Measurements from ENCODE around the gene FAM13A. TPM values are rescaled to one million over a fixed set of nuclear protein-coding genes. Genes with fewer than 3 reads are reported as not detected.

FAM13A gene
- total RNA-seq, 4 donors from 2014 or later: 157 to 327 (median 202) TPM

DNA sequence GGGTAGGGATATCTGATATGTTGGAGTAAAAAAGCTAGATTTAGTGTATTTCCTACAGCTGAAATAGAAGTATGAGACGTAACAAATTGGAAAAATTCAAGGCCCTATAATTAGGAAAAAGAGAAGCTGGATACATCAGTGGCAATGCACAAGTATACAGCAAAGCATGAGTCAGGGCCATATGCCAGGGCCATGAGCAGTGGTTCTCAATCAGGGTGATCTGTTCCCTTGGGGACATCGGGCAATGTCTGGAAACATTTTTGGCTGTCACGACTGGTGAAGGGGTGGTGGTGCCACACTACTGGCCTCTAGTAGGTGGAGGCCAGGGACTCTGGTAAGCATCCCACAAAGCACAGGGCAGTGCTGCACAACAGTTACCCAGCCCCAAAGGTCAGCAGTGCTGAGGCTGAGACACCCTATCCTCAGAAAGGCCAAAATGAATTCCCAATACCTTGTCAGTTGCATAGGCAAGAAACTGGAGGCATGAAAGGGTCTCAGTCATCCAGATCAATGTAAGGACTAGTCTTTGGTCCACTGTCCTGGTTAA lies 322.5 kb downstream of the FAM13A start:
- WGBS, 2 donors: 94 to 97% methylated on average over 3 of the region's 3 CpGs
- no peak for TF ChIP-seq POLR2A (IDR thresholded peaks at IDR 0.05)
- TF ChIP-seq, protein P1, sequence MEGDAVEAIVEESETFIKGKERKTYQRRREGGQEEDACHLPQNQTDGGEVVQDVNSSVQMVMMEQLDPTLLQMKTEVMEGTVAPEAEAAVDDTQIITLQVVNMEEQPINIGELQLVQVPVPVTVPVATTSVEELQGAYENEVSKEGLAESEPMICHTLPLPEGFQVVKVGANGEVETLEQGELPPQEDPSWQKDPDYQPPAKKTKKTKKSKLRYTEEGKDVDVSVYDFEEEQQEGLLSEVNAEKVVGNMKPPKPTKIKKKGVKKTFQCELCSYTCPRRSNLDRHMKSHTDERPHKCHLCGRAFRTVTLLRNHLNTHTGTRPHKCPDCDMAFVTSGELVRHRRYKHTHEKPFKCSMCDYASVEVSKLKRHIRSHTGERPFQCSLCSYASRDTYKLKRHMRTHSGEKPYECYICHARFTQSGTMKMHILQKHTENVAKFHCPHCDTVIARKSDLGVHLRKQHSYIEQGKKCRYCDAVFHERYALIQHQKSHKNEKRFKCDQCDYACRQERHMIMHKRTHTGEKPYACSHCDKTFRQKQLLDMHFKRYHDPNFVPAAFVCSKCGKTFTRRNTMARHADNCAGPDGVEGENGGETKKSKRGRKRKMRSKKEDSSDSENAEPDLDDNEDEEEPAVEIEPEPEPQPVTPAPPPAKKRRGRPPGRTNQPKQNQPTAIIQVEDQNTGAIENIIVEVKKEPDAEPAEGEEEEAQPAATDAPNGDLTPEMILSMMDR (IDR thresholded peaks at IDR 0.05): no peak
- Histone ChIP-seq H3K36me3 (peaks cover 30 to 34% of the 10 kb centered on the region in 2 donors), H3K27ac (peak overlapping the region; percentile 91 to 95 (median 94)), H3K4me3 (replicated peaks in 1 of 3) (no peak overlapping the region), H3K4me1 (peaks cover 50 to 55% of the 10 kb centered on the region in 2 donors), H3K27me3 (no peaks in the 10 kb centered on the region), H3K9me3 (no peaks in the 10 kb centered on the region)
- intact Hi-C loops (cut with DNase I): no loop called here
- no peak for DNase-seq

DNA sequence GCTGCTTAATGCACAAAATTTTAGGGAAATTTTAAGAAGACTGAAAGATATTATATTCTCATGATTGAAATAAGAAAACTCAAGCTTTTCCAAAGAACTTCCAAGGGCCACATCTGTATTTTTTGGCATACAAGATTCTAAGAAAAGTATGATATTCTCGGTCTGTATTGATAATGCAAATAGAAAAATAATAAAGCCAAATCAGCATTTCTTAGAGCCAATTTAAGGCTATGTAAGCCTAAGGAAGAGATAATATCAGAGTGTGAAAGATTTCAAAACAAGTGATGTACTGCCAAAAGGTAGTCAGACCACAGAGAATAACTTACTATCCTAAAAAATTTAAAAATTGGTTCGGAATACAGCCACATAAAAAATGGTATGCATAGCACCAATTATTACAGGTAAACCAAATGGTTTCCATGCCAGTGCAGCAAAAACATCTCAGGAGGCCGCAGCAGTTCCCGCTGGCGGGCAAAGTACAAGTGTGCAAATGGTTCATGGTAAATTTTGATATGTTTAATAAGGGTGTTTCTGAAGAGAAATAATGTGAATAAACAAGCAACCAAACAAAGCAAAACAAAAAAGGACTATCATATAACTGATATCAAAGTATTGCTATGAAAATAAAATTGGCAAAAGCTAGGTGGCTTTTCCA lies 324.1 kb downstream of the FAM13A start:
- H3K27me3 ChIP-seq: no peaks in the 10 kb centered on the region
- WGBS, 2 donors: 95 to 96% methylated on average over 5 of the region's 5 CpGs
- H3K27ac ChIP-seq: peak overlapping the region in 1 of 3 donors; percentile 3
- intact Hi-C loops (cut with DNase I): no loop called here
- TF ChIP-seq, protein P1 (IDR thresholded peaks at IDR 0.05): no peak
- no peaks in the 10 kb centered on the region for H3K9me3 ChIP-seq
- peaks cover 35 to 36% of the 10 kb centered on the region in 2 donors for H3K36me3 ChIP-seq
- DNase-seq: no peak
- no peak overlapping the region for H3K4me3 ChIP-seq (replicated peaks in 1 of 3)
- H3K4me1 ChIP-seq: peaks cover 35 to 45% of the 10 kb centered on the region in 2 donors

DNA sequence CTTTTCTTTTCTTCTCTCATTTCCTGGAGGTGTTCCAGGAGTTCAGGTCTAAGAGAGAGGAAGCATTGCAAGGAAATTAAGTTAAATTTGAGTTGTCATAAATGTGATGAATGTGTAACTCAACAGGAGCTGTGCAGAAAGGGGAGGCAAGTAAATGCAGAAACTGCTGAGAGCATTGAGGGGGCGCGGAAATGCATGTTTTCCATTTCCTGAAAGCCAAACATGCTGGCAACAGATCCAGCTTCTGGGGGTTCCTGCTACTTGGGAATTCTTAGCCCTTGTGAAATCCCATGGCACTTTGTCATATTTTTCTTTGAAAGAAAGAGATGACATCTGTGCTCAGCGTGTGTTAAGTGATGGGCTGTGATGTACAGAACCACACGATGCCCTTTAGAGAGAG lies 325.6 kb downstream of the FAM13A start:
- H3K9me3 ChIP-seq: no peaks in the 10 kb centered on the region
- TF ChIP-seq, protein P1 (IDR thresholded peaks at IDR 0.05): no peak
- no peak for TF ChIP-seq POLR2A (IDR thresholded peaks at IDR 0.05)
- H3K4me1 ChIP-seq: peaks cover 24 to 34% of the 10 kb centered on the region in 2 donors
- no peaks in the 10 kb centered on the region for H3K27me3 ChIP-seq
- H3K4me3 ChIP-seq (replicated peaks in 1 of 3): no peak overlapping the region
- WGBS, 2 donors: 89 to 94% methylated on average over 4 of the region's 4 CpGs
- no peak for DNase-seq
- H3K27ac ChIP-seq: peak overlapping the region in 1 of 3 donors; percentile 3
- peaks cover 45 to 49% of the 10 kb centered on the region in 2 donors for H3K36me3 ChIP-seq
- intact Hi-C loops (cut with DNase I): no loop called here

DNA sequence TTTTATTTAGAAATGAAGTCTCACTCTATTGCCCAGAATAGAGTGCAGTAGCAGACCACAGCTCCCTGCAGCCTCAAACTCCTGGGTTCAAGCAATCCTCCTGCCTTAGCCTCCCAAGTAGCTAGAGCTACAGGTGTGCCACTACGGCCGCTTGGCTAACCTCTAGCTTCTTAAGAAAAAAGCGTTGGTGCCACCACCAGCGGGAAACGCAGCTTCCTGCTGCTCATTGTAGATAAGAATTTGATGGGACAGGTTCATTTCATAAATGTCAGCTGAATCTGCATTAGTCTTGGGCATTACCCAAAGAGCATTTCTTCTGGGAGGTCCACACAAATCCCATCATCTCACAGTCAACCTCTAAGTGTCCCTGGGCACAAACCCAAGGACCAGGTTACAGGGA lies 326.2 kb downstream of the FAM13A start:
- peaks cover 45 to 49% of the 10 kb centered on the region in 2 donors for H3K36me3 ChIP-seq
- WGBS, 2 donors: 96% methylated on average over 5 of the region's 5 CpGs
- DNase-seq: no peak
- no peak overlapping the region for H3K4me3 ChIP-seq (replicated peaks in 1 of 3)
- no peak for TF ChIP-seq POLR2A (IDR thresholded peaks at IDR 0.05)
- TF ChIP-seq, protein P1 (IDR thresholded peaks at IDR 0.05): no peak
- peaks cover 19 to 28% of the 10 kb centered on the region in 2 donors for H3K4me1 ChIP-seq
- no peaks in the 10 kb centered on the region for H3K9me3 ChIP-seq
- H3K27me3 ChIP-seq: no peaks in the 10 kb centered on the region
- intact Hi-C loops (cut with DNase I): no loop called here
- no peak overlapping the region for H3K27ac ChIP-seq

GRCh38 chr4:88729146-88729760 lies 327.7 kb downstream of the FAM13A start:
- Histone ChIP-seq H3K27ac (no peak overlapping the region), H3K9me3 (no peaks in the 10 kb centered on the region), H3K36me3 (peaks cover 48 to 49% of the 10 kb centered on the region in 2 donors), H3K4me3 (replicated peaks in 1 of 3) (no peak overlapping the region), H3K4me1 (peaks cover 10 to 26% of the 10 kb centered on the region in 2 donors), H3K27me3 (no peaks in the 10 kb centered on the region)
- intact Hi-C loops (cut with DNase I): no loop called here
- TF ChIP-seq, protein P1 (IDR thresholded peaks at IDR 0.05): no peak
- TF ChIP-seq POLR2A (IDR thresholded peaks at IDR 0.05): no peak
- 87 to 93% methylated on average over 6 of the region's 6 CpGs for WGBS, 2 donors
- DNase-seq: no peak
